NCI-H1694 treated with DMSO at 0.1 percent for 48 hours (cell line): Measurements from ENCODE around the gene TXNDC2.
A peak's percentile ranks its signal among the peaks of the same experiment; 100 is the strongest.

Experiments used
- DNase-seq: peaks from one replicate; lab custom pipeline; 2025; lab: John Stamatoyannopoulos, UW

The TXNDC2 gene

GRCh38 chr18:9913526-9914333, 28.0 kb downstream of the TXNDC2 start, which contains the start of gene VAPA:
Gene VAPA (plus strand): TSS chr18:9914016. CDS start chr18:9914257, 241 bp downstream.
- DNase-seq, result peak; percentile 89

DNA sequence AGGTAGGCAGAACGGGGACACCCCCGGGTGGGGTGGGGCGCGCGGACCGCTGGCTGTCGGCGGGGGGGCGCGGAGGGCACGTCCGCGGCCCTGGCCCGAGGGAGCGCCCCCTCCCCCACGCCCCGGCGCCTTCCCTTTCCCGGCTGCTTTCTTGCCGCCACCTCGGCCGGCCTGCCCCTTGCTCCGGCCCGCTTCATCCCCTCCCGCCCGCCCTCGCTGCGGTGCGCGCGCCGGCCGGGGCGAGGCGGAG, 28.5 kb downstream of the TXNDC2 start:
- DNase-seq, result no peak

DNA sequence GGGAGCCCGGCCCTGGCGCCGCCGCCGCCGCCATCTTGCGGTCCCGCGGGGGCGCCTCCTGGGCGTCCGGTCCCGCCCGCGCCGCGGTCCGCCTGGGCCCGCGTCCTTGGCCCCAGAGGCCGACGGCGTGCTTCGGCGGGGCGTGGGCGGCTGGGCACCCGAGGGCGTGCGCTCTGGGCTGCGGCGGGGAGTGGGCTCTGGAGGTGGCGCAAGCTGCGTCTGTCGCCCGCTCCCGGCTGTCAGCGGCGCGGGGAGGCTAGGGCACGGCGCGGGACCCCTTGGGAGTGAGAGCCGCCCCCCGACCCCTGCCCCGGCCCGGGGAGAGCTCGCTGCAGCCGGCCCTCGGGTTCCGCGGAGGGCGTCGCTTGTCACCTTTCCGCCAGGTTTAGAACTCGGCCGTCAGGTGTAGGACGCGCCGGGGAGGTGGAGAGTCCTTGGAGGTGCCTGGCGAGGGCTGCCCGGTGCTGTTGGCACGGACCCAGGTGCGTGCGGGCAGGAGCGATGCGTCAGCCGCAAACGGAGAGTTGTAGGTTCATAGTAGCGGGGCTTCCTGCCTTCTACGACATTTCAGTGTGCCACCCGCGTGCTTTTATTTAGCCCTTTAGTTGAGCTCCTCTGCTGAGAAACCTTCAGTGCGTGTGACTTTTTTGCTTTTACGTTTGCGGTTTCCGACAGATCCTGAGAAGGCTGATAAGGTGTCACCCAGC, 29.0 kb downstream of the TXNDC2 start:
- DNase-seq, result no peak

DNA sequence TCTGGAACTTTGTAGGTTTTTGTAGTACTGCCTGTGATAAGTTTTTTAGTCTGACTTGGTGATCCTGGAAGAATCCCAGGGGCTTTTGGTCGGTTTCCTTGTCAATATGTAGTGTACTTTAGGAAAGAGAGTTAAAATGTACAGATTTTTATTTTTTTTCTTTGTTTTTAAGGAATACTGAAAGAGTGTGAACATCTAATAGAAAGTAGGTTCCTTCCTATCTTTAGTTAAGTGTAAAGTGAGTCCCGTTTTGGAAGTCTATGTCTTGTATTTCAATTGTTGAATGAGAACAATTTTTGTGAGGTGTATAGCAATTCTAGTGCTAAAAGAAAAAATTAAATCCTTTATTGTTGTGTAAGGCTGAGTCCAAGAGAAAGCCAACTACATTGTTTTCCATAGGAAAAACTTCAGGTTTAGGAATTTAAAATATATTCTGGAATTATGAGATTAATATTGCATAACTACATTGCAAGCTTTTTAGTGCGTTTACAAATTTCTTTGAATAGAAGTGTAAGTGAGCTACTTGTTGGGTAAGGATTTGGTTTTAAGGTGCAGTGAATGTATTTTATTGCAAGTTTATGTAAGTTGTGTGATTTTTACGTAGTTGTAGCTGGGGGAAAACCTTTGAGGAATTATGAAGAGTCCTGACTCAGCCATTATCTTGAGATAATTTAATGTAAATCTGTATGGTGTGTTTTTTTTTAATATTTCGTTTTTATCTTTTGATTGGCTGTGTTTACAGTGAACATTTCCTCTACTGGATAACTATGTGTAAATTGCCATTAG, 29.7 kb downstream of the TXNDC2 start:
- DNase-seq, result no peak

DNA sequence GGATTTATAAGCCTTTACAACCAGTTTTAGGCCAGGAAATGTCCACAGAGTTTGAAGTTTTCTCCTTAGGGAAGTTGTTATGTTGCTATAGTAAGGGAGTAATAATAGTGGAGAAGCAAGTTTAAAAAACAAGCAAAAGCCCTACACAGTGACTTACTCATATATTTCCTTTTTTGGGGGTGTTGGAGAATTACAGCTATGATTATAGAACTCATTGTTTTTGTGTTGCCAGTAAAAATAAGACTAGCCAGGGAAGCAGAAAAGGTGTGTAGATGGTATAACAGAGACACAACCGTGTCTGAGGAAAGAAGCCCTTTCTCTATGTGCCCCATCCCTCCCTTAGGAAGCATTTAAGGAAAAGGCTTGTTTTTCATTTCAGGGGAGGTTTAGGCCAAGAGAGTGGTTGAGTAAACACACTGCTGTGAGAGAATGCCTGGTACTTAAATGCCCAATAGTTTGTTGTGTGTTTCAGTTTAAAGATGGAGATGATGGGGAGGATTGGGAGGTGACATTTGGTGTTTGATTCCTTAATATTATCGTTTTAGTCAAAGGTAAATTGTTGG, 30.4 kb downstream of the TXNDC2 start:
- DNase-seq, result no peak

DNA sequence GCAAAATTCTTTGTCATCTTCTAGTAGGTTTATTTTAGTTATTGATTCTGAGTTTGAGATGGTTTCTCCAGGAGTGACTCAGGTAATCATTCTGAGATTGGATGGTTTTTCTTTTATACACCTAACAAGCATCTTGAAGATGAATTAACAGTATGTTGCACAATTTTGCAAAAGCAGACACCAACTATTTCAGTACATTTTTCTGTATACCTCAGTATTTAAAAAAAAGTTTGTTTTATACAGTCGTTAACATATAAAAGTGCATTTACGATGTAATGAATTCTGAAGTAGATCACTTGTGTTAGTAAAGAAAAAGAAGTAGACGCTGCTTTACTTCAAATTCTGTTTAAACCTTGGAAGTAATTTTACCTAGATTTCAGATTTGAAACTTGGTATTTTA, 31.0 kb downstream of the TXNDC2 start:
- no peak for DNase-seq

GRCh38 chr18:9918016-9918680, 32.4 kb downstream of the TXNDC2 start:
- DNase-seq, result no peak

DNA sequence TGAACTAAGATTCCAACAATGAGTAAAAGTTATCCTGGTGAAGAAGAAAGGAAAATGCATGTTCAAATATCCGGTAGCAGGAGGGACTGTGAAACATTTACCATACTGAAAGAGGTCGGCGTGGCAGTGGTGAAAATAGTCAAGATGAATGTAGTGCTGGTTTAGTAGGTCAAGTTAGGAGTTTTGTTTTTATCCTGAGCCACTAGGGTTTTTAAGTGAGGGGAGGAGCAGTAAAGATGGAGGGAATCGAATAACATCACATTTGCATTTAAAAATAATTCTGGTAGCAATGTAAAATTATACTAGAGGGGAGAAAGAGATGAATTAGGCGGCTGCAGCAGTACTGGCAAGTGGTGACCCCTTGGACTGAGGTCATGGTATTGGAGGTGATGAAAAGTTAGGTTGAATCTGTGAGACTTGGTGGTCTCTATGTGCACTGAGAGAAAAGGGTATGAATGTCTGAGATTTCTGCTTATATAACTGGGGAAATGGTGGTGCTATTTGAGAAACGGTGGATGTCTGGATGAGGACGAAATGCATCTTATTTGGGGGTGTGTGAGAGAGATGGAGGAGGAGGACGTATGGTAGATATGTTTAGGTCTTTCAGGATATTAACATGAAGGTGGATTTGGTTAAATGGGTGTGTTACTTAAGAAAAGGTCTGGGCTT, 33.9 kb downstream of the TXNDC2 start:
- no peak for DNase-seq

DNA sequence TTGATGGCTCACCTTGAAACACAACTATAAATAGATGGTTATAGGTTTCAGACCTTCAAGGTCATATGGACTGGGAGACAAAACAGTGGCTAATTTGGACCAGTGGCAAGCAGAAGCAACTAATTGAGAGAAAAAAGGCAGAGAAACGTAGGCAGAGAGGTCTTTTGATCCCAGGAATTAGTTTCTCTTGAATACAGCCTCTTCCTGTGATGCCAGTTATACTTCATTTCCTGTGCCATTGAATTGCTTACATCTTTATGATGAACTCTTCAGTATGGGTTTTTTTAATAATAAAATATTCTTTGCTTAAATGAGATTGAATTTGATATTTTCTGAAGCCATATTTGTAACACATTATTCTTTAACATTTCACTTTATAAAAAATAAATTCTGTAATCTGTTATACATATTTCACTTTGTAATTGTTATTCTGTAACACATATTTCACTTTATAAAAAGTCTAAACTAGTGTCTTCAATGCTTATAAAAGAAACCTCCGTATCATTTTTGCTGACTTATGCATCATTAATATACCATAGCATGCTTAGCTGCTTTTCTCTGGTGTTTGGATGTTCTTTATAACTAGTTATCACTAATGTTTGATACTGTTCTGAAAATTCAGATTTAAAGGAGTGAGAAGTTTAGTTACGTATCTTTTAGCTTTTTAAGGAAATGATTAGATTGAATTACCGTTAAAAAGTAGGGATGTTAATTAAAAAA, 37.0 kb downstream of the TXNDC2 start:
- DNase-seq, result no peak

DNA sequence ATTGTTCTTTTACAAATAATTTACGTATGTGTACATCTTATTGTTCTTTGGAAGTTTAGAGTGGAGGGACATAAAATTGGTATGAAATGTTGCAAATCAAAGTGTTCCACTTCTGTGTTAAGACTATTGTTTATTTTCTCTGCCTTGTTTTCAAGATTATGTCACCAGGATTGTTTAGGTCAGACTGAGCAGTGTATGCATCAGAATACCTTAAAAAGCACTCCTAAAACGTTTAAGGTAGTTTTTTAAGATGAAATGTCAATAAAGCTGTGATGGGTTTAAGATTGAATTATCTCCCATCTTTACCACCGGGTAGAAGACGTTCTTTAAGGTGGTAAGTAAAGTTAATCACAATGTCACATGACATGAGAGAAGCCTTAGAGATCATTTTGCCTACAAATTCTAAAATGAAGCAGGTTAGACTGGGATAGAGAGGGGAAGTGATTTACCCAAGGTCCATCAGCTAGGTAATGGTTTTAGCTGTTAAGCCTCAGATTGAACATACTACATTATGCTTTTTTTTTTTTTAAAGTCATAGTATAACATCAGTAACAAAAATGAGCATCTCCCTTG, 38.7 kb downstream of the TXNDC2 start:
- DNase-seq, result no peak

DNA sequence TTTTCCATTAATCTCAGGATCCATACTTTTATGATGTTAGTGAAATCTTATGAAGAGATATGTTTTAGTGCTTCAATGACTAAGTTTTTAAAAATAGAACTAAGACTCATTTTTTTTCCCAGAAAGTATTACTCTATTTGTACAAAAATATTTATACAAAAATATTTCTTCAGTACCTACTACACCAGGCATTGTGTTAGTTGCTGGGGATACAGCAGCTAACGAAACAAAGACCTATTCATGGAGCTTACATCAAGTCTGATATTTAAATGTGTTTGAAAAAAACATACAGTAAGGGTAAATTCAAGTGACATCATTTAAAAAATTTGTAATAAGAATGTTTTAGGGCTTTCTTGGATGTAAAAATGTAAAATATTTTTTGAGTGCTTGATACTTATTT, 39.6 kb downstream of the TXNDC2 start:
- no peak for DNase-seq

DNA sequence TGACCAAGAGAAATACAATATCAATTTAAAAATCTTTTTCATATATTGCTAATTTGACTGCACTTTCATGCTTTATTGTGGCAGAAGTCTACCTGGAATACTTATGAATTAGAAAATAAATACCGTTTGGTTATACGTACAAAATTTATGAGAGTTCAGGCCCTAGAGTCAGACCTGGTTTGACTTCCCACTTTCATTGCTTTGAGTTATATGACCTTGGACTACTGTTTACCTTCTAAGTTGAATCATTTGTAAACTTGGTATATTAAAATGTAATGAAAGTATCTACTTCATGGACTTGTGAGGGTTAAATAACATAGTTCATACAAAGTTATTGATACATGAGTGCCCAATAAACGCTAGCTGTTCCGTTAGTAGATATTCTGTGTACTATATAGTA, 40.0 kb downstream of the TXNDC2 start:
- no peak for DNase-seq

GRCh38 chr18:9926223-9926894, 40.6 kb downstream of the TXNDC2 start:
- no peak for DNase-seq

GRCh38 chr18:9926977-9927376, 41.2 kb downstream of the TXNDC2 start:
- DNase-seq, result no peak

DNA sequence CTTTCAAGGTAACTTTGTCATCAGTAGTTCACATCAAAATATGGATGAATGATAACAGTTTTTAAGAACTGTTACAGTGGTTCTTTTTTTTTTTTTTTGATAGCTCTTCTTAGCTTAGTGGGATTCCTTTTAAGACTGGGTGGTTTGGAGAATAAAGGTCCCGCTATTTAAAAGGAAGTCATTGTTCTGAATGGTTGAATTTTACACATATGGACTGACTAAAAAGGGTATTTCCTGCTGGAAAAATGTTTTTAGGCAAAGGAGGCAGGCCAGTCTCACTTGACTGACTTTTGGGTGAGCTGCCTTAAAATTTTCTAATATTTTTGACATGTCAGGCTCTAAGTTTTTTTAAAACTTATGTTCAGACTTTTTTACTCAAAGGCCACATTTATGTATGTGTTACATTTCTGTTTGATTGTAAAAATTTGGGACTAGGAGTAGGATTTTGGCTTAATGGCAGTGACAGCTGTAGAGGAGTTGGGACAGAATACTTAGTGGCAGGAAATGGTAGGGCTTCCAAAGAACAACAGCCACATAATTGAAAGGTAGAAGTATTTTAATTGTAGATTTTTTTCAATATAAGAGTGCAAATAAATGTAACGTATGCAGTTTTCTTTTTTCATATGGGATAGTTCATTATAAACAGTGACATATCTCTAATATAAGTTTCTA, 41.8 kb downstream of the TXNDC2 start:
- no peak for DNase-seq

GRCh38 chr18:9928646-9929259, 43.0 kb downstream of the TXNDC2 start:
- no peak for DNase-seq

- no peak for DNase-seq
These were observed 44.6 kb downstream of the TXNDC2 start for GRCh38 chr18:9930299-9930884.

GRCh38 chr18:9931146-9931545, 45.4 kb downstream of the TXNDC2 start:
- DNase-seq, result no peak

GRCh38 chr18:9931678-9932077, 45.9 kb downstream of the TXNDC2 start:
- DNase-seq, result no peak
